WTC11 (cell line): ENCODE results near the gene SYN1. TPM values are rescaled to one million over a fixed set of nuclear protein-coding genes. Genes with fewer than 3 reads are reported as not detected.

Source experiments
- ATAC-seq: fragments of 200-7000 bp; cut with Tn5 transposase; 2 replicates; pipeline ENCODE4 v1.10.0; 2021; ENCODE audit warnings: mild to moderate bottlenecking, moderate library complexity
- CTCF ChIA-PET: fragments of 300-600 bp; sonication (Branson Sonifier 250); formaldehyde crosslinking; loops from one replicate; lab custom pipeline; 2021; ENCODE audit warnings: antibody characterized with exemption; lab: Charles Lee
- POLR2A ChIA-PET: fragments of 350-600 bp; sonication (Branson Sonifier 250); formaldehyde crosslinking; loops from one replicate; lab custom pipeline; 2021; ENCODE audit warnings: antibody characterized with exemption; lab: Charles Lee
- DNase-seq: peaks from one replicate; pipeline ENCODE4 v3.0.0; 2021; ENCODE audit warnings: low spot score
- H3K27ac Mint-ChIP-seq: 2 replicates; pipeline ENCODE4 v1.8.0; 2021; ENCODE audit warnings: mixed read lengths
- H3K27me3 Mint-ChIP-seq: 2 replicates; pipeline ENCODE4 v1.8.0; 2021; ENCODE audit warnings: low read depth, mild to moderate bottlenecking, moderate library complexity, mixed read lengths
- H3K36me3 Mint-ChIP-seq: 2 replicates; pipeline ENCODE4 v1.8.0; 2021; ENCODE audit warnings: mixed read lengths
- H3K4me1 Mint-ChIP-seq: 2 replicates; pipeline ENCODE4 v1.8.0; 2022; ENCODE audit warnings: mixed read lengths
- H3K4me3 Mint-ChIP-seq: 2 replicates; pipeline ENCODE4 v1.8.0; 2021; ENCODE audit warnings: mild to moderate bottlenecking, moderate library complexity, mixed read lengths
- H3K9me3 Mint-ChIP-seq: 2 replicates; pipeline ENCODE4 v1.8.0; 2021; ENCODE audit warnings: mixed read lengths
- ATF1 ChIP-seq: sonication (generic); formaldehyde crosslinking; IDR thresholded peaks from 2 replicates; pipeline ENCODE4 v1.8.1; 2023; ENCODE audit warnings: mild to moderate bottlenecking, moderate library complexity, missing genetic modification reagents
- CBFB ChIP-seq: sonication (generic); formaldehyde crosslinking; IDR thresholded peaks from 2 replicates; pipeline ENCODE4 v1.8.1; 2022; ENCODE audit warnings: mild to moderate bottlenecking, low read depth, missing genetic modification reagents
- EMX1 ChIP-seq: fragments of 250-450 bp; sonication (Bioruptor Pico); IDR thresholded peaks from 2 replicates; pipeline ENCODE4 v1.8.0; 2021; ENCODE audit warnings: mild to moderate bottlenecking
- ETV6 ChIP-seq: sonication (generic); formaldehyde crosslinking; IDR thresholded peaks from 2 replicates; pipeline ENCODE4 v1.8.1; 2022; ENCODE audit warnings: mild to moderate bottlenecking, missing genetic modification reagents
- FOXJ3 ChIP-seq: sonication (generic); formaldehyde crosslinking; IDR thresholded peaks from 2 replicates; pipeline ENCODE4 v1.9.0; 2021; ENCODE audit warnings: missing genetic modification reagents, mild to moderate bottlenecking, borderline replicate concordance
- GABPB1 ChIP-seq: sonication (generic); formaldehyde crosslinking; IDR thresholded peaks from 2 replicates; pipeline ENCODE4 v1.8.1; 2023; ENCODE audit warnings: mild to moderate bottlenecking, missing genetic modification reagents
- NFE2L1 ChIP-seq: sonication (generic); formaldehyde crosslinking; IDR thresholded peaks from 2 replicates; pipeline ENCODE4 v1.8.1; 2023; ENCODE audit warnings: missing genetic modification reagents
- NR2C2 ChIP-seq: sonication (generic); formaldehyde crosslinking; IDR thresholded peaks from 2 replicates; pipeline ENCODE4 v1.8.0; 2022; ENCODE audit warnings: mild to moderate bottlenecking, missing genetic modification reagents
- RELA ChIP-seq: sonication (generic); formaldehyde crosslinking; IDR thresholded peaks from 2 replicates; pipeline ENCODE4 v1.8.1; 2022; ENCODE audit warnings: missing genetic modification reagents, mild to moderate bottlenecking, borderline replicate concordance
- SMAD4 ChIP-seq: sonication (generic); formaldehyde crosslinking; IDR thresholded peaks from 2 replicates; pipeline ENCODE4 v1.8.0; 2022; ENCODE audit warnings: mild to moderate bottlenecking, missing genetic modification reagents
- ZNF121 ChIP-seq: sonication (generic); formaldehyde crosslinking; IDR thresholded peaks from 2 replicates; pipeline ENCODE4 v1.8.0; 2023; ENCODE audit warnings: missing genetic modification reagents
- ZNF317 ChIP-seq: sonication (generic); formaldehyde crosslinking; IDR thresholded peaks from 2 replicates; pipeline ENCODE4 v1.8.1; 2023; ENCODE audit warnings: low read depth, mild to moderate bottlenecking, moderate library complexity, missing genetic modification reagents, borderline replicate concordance
- ZNF396 ChIP-seq: fragments of 250-450 bp; sonication (Bioruptor Pico); IDR thresholded peaks from 2 replicates; pipeline ENCODE4 v1.8.0; 2021; ENCODE audit warnings: mild to moderate bottlenecking, moderate library complexity, borderline replicate concordance
- ZNF423 ChIP-seq: fragments of 250-450 bp; sonication (Bioruptor Pico); IDR thresholded peaks from 2 replicates; pipeline ENCODE4 v2.1.2; 2022; ENCODE audit warnings: mild to moderate bottlenecking, moderate library complexity
- ZNF671 ChIP-seq: fragments of 250-450 bp; sonication (Bioruptor Pico); IDR thresholded peaks from 2 replicates; pipeline ENCODE4 v1.8.0; 2021; ENCODE audit warnings: mild to moderate bottlenecking
- total RNA-seq: library from RNA; stranded (reverse); gene quantifications from 3 replicates; pipeline ENCODE4 v1.2.3, GENCODE V29; 2021
- TF ChIP-seq, protein P1 (sequence below): sonication (generic); formaldehyde crosslinking; IDR thresholded peaks from 2 replicates; pipeline ENCODE4 v1.8.1; 2022; ENCODE audit warnings: low read depth, missing genetic modification reagents, borderline replicate concordance
- TF ChIP-seq, protein P2 (sequence below): sonication (generic); formaldehyde crosslinking; IDR thresholded peaks from 2 replicates; pipeline ENCODE4 v1.8.1; 2023; ENCODE audit warnings: mild to moderate bottlenecking, missing genetic modification reagents
- TF ChIP-seq, protein P3 (sequence below): sonication (generic); formaldehyde crosslinking; IDR thresholded peaks from 2 replicates; pipeline ENCODE4 v1.8.1; 2023; ENCODE audit warnings: mild to moderate bottlenecking, moderate library complexity, missing genetic modification reagents
- TF ChIP-seq, protein P4 (sequence below): fragments of 250-450 bp; sonication (Bioruptor Pico); IDR thresholded peaks from 2 replicates; pipeline ENCODE4 v1.9.0; 2021; ENCODE audit warnings: moderate library complexity, mild to moderate bottlenecking, inconsistent platforms, borderline replicate concordance
- TF ChIP-seq, protein P5 (sequence below): sonication (generic); formaldehyde crosslinking; IDR thresholded peaks from 2 replicates; pipeline ENCODE4 v1.8.1; 2022; ENCODE audit warnings: mild to moderate bottlenecking, moderate library complexity, missing genetic modification reagents
- TF ChIP-seq, protein P6 (sequence below): sonication (generic); formaldehyde crosslinking; IDR thresholded peaks from 2 replicates; pipeline ENCODE4 v1.8.0; 2023; ENCODE audit warnings: missing genetic modification reagents, mild to moderate bottlenecking, borderline replicate concordance
- TF ChIP-seq, protein P7 (sequence below): fragments of 250-450 bp; sonication (Bioruptor Pico); IDR thresholded peaks from 2 replicates; pipeline ENCODE4 v2.1.2; 2022; ENCODE audit warnings: mild to moderate bottlenecking, moderate library complexity
- TF ChIP-seq, protein P8 (sequence below): sonication (generic); formaldehyde crosslinking; IDR thresholded peaks from 2 replicates; pipeline ENCODE4 v1.8.0; 2022; ENCODE audit warnings: mild to moderate bottlenecking, missing genetic modification reagents

Gene SYN1
- total RNA-seq, 1 experiment from 2014 or later = 7.1 TPM

DNA sequence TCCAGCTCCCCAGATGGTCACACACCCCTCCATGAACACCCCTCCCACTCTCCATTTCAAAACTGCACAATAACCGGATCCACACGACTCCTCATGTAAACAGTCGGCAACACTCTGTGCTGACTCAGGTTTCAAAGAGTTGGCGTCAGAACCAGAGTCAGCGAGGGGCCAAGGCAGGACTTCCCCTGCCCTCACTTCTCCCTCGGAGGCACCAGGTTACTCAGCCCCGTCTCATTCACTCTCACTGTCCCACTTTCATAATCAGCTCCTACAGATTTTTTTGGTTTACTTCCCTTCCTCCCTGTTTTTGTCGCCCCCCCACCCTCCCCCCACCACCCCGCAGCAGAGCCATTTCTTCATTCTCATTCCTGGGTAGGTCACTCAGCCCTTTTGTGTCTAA, 40.1 kb downstream of the SYN1 start:
- no peak for DNase-seq
- ChIA-PET POLR2A (interaction anchor here (0.7 kb wide), 1 partner anchor 19 kb away, joined by 4 read pairs; no protein-coding TSS in a partner anchor), CTCF (interaction anchor here (0.5 to 1.2 kb wide), 2 partner anchors 10 to 147 kb away, joined by 3 read pairs; no protein-coding TSS in a partner anchor)
- no peak for ATAC-seq
- Mint-ChIP-seq H3K27ac (no peak overlapping the region), H3K27me3 (no peaks in the 10 kb centered on the region; the same call in 1 of the 2 replicates), H3K36me3 (no peaks in the 10 kb centered on the region), H3K4me1 (peaks cover 23% of the 10 kb centered on the region), H3K9me3 (no peaks in the 10 kb centered on the region), H3K4me3 (no peak overlapping the region)
- no peak for TF ChIP-seq ZNF121 (CRISPR knock-in tag)
- TF ChIP-seq, protein P1, sequence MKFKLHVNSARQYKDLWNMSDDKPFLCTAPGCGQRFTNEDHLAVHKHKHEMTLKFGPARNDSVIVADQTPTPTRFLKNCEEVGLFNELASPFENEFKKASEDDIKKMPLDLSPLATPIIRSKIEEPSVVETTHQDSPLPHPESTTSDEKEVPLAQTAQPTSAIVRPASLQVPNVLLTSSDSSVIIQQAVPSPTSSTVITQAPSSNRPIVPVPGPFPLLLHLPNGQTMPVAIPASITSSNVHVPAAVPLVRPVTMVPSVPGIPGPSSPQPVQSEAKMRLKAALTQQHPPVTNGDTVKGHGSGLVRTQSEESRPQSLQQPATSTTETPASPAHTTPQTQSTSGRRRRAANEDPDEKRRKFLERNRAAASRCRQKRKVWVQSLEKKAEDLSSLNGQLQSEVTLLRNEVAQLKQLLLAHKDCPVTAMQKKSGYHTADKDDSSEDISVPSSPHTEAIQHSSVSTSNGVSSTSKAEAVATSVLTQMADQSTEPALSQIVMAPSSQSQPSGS (CRISPR knock-in tag) = no peak
- TF ChIP-seq, protein P2, sequence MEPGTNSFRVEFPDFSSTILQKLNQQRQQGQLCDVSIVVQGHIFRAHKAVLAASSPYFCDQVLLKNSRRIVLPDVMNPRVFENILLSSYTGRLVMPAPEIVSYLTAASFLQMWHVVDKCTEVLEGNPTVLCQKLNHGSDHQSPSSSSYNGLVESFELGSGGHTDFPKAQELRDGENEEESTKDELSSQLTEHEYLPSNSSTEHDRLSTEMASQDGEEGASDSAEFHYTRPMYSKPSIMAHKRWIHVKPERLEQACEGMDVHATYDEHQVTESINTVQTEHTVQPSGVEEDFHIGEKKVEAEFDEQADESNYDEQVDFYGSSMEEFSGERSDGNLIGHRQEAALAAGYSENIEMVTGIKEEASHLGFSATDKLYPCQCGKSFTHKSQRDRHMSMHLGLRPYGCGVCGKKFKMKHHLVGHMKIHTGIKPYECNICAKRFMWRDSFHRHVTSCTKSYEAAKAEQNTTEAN (CRISPR knock-in tag) = no peak
- TF ChIP-seq ZNF396 (CRISPR knock-in tag) = no peak
- no peak for TF ChIP-seq ZNF317 (CRISPR knock-in tag)
- TF ChIP-seq, protein P3, sequence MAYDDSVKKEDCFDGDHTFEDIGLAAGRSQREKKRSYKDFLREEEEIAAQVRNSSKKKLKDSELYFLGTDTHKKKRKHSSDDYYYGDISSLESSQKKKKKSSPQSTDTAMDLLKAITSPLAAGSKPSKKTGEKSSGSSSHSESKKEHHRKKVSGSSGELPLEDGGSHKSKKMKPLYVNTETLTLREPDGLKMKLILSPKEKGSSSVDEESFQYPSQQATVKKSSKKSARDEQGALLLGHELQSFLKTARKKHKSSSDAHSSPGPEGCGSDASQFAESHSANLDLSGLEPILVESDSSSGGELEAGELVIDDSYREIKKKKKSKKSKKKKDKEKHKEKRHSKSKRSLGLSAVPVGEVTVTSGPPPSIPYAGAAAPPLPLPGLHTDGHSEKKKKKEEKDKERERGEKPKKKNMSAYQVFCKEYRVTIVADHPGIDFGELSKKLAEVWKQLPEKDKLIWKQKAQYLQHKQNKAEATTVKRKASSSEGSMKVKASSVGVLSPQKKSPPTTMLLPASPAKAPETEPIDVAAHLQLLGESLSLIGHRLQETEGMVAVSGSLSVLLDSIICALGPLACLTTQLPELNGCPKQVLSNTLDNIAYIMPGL = no peak
- no peak for TF ChIP-seq SMAD4 (CRISPR knock-in tag)
- TF ChIP-seq RELA (CRISPR knock-in tag) = no peak
- no peak for TF ChIP-seq ETV6
- TF ChIP-seq, all 79 proteins: peak for 0

DNA sequence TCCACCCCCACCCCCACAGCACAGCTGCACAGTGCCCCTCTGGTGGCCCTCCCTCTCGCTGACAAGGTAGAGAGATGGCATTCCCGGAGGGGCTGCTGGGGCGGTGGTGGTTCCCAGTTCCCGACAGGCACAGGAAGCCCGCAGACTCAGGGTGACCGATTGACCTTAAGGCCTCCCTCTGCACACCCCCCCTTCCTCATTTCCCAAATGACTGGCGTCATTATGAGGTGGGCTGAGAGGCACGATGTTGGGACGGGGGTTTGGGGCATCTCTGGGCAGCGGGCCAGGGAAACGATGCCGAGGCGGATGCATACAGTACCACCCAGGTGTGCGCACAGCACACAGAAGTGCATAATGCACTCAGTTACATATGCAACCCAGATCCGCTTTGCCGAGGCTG, 41.0 kb downstream of the SYN1 start:
- Mint-ChIP-seq H3K36me3 (no peaks in the 10 kb centered on the region), H3K9me3 (no peaks in the 10 kb centered on the region), H3K27ac (no peak overlapping the region), H3K4me1 (peaks cover 23% of the 10 kb centered on the region), H3K4me3 (no peak overlapping the region), H3K27me3 (no peaks in the 10 kb centered on the region)
- ChIA-PET POLR2A (no interaction called here), CTCF (interaction anchor here (1.2 kb wide), 1 partner anchor 10 kb away, joined by 3 read pairs; no protein-coding TSS in a partner anchor)
- TF ChIP-seq CBFB (CRISPR knock-in tag) = no peak
- TF ChIP-seq NR2C2 (CRISPR knock-in tag) = no peak
- TF ChIP-seq GABPB1 (CRISPR knock-in tag) = no peak
- TF ChIP-seq NFE2L1 (CRISPR knock-in tag) = no peak
- no peak for TF ChIP-seq RELA (CRISPR knock-in tag)
- TF ChIP-seq EMX1 (CRISPR knock-in tag) = no peak
- no peak for TF ChIP-seq FOXJ3
- TF ChIP-seq, protein P4, sequence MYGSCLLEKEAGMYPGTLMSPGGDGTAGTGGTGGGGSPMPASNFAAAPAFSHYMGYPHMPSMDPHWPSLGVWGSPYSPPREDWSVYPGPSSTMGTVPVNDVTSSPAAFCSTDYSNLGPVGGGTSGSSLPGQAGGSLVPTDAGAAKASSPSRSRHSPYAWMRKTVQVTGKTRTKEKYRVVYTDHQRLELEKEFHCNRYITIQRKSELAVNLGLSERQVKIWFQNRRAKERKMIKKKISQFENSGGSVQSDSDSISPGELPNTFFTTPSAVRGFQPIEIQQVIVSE (CRISPR knock-in tag) = no peak
- TF ChIP-seq ZNF423 (CRISPR knock-in tag) = no peak
- TF ChIP-seq ATF1 (CRISPR knock-in tag) = no peak
- TF ChIP-seq, protein P5, sequence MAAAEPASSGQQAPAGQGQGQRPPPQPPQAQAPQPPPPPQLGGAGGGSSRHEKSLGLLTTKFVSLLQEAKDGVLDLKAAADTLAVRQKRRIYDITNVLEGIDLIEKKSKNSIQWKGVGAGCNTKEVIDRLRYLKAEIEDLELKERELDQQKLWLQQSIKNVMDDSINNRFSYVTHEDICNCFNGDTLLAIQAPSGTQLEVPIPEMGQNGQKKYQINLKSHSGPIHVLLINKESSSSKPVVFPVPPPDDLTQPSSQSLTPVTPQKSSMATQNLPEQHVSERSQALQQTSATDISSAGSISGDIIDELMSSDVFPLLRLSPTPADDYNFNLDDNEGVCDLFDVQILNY (CRISPR knock-in tag) = no peak
- no peak for TF ChIP-seq ZNF671 (CRISPR knock-in tag)
- TF ChIP-seq, protein P6, sequence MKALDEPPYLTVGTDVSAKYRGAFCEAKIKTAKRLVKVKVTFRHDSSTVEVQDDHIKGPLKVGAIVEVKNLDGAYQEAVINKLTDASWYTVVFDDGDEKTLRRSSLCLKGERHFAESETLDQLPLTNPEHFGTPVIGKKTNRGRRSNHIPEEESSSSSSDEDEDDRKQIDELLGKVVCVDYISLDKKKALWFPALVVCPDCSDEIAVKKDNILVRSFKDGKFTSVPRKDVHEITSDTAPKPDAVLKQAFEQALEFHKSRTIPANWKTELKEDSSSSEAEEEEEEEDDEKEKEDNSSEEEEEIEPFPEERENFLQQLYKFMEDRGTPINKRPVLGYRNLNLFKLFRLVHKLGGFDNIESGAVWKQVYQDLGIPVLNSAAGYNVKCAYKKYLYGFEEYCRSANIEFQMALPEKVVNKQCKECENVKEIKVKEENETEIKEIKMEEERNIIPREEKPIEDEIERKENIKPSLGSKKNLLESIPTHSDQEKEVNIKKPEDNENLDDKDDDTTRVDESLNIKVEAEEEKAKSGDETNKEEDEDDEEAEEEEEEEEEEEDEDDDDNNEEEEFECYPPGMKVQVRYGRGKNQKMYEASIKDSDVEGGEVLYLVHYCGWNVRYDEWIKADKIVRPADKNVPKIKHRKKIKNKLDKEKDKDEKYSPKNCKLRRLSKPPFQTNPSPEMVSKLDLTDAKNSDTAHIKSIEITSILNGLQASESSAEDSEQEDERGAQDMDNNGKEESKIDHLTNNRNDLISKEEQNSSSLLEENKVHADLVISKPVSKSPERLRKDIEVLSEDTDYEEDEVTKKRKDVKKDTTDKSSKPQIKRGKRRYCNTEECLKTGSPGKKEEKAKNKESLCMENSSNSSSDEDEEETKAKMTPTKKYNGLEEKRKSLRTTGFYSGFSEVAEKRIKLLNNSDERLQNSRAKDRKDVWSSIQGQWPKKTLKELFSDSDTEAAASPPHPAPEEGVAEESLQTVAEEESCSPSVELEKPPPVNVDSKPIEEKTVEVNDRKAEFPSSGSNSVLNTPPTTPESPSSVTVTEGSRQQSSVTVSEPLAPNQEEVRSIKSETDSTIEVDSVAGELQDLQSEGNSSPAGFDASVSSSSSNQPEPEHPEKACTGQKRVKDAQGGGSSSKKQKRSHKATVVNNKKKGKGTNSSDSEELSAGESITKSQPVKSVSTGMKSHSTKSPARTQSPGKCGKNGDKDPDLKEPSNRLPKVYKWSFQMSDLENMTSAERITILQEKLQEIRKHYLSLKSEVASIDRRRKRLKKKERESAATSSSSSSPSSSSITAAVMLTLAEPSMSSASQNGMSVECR (CRISPR knock-in tag) = no peak
- TF ChIP-seq, protein P7, sequence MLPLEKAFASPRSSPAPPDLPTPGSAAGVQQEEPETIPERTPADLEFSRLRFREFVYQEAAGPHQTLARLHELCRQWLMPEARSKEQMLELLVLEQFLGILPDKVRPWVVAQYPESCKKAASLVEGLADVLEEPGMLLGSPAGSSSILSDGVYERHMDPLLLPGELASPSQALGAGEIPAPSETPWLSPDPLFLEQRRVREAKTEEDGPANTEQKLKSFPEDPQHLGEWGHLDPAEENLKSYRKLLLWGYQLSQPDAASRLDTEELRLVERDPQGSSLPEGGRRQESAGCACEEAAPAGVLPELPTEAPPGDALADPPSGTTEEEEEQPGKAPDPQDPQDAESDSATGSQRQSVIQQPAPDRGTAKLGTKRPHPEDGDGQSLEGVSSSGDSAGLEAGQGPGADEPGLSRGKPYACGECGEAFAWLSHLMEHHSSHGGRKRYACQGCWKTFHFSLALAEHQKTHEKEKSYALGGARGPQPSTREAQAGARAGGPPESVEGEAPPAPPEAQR (CRISPR knock-in tag) = no peak
- TF ChIP-seq, protein P8, sequence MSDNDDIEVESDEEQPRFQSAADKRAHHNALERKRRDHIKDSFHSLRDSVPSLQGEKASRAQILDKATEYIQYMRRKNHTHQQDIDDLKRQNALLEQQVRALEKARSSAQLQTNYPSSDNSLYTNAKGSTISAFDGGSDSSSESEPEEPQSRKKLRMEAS = no peak
- ATAC-seq (no peak), DNase-seq (no peak)
